ENCODE data around the gene DFFB.
"Not testable (repeated sequence)": the region's sequence is repeated elsewhere in the genome, so short reads cannot be mapped to it uniquely, and the experiment has no call there.

The DFFB gene, protein sequence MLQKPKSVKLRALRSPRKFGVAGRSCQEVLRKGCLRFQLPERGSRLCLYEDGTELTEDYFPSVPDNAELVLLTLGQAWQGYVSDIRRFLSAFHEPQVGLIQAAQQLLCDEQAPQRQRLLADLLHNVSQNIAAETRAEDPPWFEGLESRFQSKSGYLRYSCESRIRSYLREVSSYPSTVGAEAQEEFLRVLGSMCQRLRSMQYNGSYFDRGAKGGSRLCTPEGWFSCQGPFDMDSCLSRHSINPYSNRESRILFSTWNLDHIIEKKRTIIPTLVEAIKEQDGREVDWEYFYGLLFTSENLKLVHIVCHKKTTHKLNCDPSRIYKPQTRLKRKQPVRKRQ

DNA sequence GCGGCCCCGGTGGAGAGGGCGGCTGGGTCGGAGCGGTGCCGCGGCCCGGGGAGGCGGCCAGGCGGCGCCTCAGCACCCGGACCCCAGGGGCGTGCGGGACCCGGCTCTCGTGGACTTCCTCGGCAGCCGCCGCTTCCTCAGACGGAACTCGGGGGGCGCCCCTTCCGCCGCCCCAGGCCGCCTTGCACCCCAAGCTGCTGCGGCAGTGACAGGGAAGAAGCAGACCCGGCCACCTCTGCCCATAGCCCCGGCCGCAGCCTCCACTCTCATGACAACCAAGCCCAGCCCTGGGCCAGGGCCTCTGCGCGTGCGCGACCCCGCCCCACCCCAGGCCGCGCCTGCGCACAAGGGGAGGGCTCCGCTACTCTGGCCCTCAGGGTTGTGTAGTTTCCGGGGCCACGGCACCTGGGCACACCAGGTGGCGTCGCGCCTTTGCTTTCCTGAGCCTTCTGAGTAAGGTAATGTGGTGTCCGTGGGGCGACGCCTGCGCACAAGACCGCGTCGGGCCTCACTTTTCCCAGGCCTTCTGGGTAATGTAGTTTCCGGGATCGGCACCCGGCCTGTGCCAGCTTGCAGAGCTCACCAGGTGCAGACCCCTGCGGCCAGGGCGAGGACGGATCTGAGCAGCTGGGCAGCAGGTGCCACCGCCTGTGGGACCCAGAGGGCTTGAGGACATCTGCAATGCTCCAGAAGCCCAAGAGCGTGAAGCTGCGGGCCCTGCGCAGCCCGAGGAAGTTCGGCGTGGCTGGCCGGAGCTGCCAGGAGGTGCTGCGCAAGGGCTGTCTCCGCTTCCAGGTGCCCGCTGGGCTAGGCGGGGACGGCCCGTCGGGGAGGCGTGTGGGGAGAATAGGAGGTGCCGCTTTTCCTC, at the start of gene DFFB, which contains the start of gene CEP104:
TSS of gene DFFB (plus strand) at position 554 of the 868 bp plus-strand sequence. CDS start at position 682, 128 bp downstream.
TSS of gene CEP104 (minus strand) at position 289 of the 868 bp plus-strand sequence. CDS start 4,804 bp downstream, outside the sequence.
- DNase-seq, result peak; percentile 96

DNA sequence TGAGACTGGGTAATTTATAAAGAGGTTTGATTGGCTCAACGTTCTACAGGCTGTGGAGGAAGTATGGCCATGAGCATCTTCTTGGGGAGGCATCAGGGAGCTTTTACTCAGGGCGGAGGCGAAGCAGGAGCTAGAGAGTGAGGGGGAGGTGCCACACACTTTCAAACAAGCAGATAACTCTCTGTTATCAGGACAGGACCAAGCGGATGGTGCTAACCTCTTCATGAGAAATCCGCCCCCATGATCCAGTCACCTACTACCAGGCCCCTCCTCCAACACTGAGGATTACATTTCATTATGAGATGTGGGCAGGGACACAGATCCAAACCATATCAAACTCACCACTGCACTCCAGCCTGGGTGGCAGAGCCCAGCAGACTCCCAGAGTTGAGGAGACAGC, 49.5 kb upstream of the DFFB start:
- DNase-seq, result no peak

DNA sequence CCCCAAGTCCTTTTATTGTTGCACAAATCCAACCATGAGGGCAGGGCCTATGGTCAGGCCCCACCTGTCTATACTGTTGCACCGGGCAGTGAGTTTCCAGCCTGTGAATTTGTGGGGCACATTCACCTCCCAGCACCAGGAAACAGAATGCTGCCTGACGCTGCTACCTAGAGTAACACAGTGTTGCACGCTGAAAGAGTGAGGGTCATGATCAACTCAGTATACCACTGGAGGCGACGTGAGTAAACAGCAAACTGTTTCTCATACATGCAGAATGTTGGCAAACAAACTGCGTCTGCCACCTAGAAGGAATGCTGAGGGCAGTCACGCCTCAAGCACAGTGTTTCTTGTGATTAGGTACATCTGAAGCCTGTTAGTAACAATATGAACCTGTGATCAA, 47.6 kb upstream of the DFFB start:
- DNase-seq, result no peak

DNA sequence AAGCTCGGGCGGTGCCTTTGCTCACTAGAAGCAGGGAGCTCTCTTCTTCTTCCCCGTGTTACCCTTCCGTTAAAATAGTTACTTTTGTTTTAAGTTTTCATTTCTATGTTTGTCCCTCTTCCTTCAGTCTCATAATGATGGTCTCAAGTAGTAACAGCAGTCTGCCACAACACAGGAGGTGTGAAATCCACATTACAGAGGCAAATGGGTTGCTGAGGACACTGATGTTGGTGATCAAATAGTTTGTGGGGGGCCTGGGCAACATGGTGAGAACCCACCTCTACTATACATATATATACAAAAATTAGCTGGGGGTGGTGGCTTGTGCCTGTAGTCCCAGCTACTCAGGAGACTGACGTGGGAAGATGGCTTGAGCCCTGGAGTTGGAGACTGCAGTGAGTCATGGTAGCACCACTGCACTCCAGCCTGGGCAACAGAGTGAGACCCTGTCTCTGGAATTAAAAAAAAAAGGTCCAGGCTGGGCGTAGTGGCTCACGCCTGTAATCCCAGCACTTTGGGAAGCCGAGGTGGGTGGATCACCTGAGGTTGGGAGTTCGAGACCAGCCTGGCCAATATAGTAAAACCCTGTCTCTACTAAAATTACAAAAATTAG, 47.0 kb upstream of the DFFB start:
- not testable (repeated sequence) for DNase-seq

DNA sequence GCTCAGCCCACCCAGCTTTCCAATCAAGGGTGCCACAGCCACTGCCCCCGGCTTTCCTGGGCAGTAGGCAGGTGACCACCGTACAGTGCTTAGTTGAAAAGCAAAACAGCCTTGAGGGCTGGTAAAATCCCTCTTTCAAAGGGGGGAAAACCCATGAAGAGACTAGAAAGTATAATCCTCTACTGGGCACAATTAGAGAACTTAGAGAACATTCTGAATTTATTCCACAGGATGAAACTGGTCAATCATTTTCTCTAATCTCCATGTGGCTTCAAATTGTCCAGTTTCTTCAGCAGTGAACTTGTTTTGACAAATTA, 45.7 kb upstream of the DFFB start:
- DNase-seq, result no peak

DNA sequence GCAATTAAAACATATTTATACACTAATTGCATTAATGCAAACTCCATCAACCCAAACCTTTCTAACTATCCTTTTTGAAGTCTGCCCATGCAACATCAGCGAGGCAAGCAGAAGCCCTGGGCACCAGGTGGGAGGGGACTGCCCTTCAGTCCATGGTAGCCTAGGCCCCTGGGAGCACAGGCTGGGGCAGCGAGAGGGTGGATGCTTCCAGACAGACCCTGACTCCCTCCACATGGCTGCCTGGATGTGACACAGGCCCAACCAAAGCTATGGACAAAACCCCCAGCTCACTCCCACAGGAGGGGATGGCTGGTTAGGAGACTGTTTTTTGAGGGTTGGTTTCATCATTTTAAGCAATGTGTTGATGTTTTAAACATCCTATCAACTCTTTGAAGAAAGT, 43.2 kb upstream of the DFFB start:
- DNase-seq, result no peak

DNA sequence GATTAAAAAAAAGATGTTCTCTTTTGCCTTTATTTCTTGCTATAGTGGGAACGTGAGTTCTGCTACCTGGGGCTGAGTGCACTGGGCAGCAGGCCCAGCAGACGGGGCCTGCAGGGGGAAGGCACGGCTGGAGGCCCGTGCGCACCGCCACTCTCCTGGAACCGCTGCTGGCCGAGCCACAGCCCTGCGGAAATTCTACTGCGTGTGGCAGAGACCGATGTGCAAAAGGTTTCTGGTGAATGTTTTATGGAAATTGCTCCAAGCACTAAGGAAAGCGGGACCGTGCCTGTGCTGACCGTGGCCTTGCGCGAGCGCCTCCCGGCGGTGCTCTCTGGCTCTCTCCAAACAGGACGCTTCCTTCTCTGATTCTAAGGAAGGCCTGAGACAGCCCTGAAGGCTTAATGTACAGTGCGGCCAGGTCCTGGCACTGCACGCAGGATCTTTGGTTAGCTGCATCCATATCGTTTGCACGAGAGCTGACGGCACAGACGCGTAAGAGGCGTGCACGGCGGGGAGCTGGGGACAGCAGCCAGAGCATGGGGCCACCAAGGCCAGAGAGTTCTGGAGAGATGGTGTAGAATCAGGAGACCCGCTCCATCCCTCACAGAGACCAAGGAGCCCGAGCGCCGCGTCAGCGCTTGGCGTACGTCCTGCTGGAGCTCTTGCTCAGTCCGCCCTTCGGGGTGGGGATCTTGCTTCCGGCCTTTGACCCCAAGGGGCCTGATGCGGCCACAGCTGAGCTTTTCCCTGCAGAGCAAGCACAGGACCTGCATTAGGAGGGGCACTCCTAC, 42.3 kb upstream of the DFFB start:
- no peak for DNase-seq

DNA sequence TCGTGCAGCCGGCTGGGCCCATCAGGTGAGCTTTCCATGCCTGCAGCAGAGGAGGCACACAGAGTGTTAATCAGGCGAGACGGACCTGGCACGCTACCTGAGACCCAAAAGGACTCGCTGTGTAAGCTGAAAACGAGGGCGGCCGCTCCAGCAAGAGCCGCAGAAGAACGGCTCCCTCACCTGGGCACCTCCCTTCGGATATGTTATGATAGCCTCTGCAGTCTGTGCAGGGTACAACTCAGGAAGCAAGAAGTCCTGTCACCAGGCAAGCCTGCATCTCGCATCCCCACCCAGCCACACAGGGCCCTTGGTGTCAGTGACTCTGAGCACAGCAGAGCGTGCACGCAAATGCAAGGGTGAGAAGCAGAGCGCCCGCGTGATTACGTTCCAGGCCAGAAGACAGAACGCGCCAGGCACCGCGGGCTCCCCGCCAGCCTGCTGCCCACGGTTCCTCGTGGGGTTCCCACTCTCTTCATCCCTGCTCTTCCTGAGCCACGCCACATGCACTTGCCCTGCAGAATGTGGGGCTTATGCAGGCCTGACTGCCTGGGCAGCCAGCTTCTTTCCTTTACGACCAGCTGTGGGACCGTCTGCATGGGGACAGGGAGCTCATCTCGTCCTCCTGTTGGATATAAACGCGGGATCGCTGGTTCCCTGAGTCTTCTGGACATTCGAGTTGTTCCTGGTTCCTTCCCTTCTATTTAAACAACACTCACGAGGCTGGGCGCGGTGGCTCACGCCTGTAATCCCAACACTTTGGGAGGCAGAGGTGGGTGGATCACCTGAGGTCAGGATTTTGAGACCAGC, 40.7 kb upstream of the DFFB start:
- DNase-seq, result no peak

DNA sequence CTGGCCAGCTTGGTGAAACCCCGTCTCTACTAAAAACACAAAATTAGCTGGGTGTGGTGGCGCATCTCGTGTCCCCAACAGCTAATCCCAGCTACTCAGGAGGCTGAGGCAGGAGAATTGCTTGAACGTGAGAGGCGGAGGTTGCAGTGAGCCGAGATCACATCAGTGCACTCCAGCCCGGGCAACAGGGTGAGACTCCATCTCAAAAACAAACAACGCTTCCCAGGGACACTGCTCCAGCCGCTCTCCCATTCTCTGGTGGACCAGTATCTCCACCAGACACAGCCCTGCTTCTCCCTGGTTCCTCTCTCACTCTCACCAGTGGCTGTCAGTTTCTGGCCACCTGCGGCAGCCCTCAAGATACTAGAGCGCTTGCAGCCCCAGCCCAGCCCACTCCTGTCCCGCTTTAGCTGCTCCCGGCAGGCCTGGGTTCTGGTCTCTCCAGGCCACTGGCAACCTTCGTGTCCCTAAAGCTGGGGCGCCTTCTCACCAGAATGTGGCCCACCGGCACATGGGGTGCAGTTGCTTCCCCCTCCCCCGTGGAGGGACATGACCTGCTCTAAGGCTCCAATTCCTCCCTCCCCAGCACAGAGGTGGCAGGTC, 40.0 kb upstream of the DFFB start:
- no peak for DNase-seq

DNA sequence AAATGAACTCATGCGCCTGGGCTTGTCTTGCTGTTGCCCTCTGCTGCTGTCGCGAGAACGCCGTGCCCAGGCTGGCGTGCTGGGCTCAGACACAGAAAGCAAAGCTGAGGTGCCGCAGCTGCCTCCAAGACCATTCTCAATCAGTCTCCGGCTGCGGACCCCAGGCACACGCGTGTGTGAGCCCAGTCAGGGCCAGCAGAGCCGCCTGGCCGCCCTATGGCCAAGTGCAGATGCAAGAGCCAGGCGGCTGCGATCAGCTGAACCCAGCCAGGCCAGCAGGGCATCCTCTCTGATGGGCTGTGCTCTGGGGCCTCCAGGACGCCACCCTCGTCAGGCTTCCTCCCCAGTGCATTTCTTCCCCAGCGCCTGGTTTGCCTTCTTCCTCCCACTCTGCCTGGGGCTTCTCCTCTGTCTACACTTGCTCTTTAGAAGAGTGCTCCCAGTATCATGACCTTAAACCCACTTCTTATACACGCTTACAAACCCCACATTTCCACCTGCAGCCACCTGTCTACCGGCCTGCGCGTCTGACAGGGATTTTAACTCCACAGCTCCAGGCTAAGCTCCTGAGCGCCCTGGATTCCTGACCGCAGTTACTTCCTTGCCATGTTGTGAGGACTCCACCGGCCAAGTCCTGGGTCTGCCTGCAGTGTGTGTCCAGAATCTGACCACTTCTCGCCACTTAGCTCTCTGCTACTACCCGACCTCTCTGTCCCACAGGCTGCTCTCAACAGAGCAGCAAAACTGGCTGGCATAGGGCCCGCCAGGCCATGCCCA, 39.3 kb upstream of the DFFB start:
- no peak for DNase-seq

DNA sequence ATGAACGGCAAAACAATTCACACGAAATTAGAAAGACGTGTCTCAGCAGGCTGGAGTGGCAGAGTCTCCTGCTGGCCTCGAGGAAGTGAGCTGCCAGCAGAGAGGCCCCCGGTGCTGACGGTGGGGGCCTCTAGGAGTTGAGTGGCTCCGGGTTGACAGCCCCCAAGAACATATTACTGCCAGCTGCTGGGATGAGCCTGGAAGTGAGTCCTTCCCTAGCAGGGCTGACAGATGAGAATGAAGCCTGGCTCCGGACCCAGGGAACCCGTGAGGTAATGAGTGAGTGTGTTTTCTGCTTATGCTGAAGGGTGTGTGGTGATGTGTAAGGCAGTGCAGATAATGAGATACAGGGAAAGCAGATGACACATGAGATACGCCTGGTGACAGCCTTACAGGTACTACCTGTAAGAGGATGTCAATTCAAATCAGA, 37.5 kb upstream of the DFFB start:
- no peak for DNase-seq

DNA sequence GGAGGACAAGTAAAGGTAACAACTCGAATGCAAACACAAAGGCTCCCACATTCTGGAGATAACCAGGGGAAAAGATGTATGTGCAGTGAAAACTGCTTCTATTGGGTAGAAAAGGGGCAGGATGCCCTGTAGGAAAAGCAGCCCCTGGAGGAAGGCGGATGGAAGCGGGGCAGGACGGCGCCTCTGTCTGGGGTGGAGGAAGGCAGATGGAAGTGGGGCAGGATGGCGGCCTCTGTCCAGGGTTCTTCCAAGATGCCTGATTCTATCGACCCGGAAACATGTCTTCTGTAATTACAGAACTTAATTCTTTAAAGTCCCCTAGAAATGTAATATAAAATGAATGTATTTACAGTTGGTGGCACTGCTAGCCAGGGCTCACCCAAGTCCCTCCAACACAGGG, 37.0 kb upstream of the DFFB start:
- no peak for DNase-seq

DNA sequence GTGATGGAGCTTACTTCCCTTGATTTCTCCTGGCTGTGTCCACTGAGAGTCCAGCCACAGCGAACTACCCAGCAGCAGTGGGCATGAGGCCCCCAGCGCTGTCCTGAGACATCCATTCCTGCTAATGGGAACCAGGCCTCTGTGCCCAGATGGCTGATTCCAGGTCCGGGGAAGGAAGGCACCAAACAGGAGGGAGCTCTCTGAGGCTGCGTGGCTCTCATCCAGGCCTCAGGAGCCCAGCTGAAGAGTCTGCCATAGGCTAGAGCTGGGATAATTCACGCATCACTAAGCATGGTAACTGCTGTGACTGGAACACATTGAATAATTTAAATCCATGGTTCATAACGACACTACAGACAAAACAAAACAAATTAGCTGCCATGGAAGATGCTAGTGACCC, 36.3 kb upstream of the DFFB start:
- DNase-seq, result no peak

DNA sequence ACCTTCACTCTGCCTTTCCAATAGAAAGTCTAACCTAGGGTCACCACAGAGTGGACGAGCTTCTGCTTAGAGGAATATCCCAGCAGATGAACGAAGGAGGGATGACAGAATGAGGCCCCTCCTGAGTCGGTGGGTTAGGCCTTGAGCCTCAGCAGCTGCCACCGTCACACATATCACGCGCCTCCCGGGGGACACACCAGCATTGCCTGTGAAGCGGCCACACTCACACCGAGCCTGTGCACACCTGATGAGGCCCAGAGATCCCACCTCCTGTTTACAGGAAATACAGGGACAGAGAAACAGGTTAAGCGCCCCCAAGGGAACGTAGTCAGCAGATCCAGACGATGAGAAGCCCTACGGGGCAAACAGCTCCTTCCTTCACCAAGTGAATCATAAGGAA, 35.8 kb upstream of the DFFB start:
- DNase-seq, result no peak

DNA sequence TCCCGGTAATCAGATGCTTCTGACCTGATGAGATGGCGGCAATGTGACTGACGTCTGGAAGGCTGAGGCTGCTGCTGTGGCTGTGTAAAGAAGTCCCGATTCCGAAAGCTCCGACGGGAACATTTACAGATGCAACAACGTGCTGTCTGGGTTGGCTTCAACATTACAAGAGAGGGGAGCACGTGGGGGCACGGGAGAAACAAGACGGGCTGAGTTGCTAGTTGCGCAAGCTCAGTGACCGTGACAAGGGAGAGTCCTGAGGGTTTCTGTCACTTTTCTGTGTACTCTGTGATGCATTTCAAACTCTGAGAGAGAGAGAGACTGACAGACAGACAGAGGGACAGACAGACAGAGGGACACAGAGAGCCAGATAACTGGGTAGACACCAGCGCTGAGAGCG, 35.4 kb upstream of the DFFB start:
- no peak for DNase-seq

DNA sequence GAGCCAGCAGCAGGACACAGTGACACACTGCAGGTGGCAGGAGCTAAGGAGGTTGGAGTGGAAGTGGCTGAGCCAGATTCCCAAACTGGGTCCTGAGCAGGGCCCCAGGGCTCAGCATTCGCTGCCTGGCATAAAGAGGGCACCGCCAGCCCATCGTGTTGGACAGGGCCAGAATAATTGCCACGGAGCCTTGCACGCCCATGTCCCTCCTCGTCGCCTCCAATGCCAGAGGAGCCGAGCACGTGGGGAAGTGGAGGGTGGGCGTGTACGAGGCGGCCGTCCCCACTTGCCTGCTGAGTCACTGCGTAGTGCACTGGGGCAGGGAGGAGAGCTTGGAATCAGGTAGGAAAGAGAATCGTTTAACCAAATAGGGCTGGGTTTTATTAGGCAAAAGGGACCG, 34.9 kb upstream of the DFFB start:
- no peak for DNase-seq

DNA sequence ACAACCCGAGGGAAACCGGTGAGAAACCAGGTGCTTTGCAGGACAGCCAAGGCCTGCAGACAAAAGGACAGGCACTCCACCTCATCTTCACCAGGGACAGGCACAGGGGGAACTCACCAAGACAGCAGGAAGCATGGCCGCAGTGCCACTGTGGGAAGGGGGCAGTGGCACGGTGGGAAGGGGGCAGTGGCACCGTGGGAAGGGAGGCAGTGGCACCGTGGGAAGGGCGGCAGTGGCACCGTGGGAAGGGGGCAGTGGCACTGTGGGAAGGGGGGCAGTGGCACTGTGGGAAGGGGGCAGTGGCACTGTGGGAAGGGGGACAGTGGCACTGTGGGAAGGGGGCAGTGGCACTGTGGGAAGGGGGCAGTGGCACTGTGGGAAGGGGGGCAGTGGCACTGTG, 32.6 kb upstream of the DFFB start:
- DNase-seq, result no peak

DNA sequence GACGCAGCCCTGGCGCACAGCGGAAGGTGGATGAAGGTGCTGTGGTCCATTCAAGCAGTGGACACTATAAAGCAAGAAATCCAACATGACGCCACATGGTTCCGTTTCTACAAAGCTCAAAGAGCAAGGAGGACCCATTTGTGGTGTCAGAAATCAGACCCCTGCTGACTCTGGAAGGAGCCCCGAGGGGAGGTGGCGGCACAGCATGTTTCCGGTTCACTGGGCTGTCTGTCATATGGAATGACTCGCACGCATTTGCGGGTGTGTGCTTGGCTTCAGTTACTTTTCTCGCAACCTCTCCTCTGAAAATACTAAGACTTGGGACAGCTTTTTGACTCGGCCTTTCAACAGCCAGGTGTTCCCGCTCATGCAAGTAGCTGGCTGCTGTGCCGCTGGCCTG, 31.9 kb upstream of the DFFB start:
- no peak for DNase-seq

DNA sequence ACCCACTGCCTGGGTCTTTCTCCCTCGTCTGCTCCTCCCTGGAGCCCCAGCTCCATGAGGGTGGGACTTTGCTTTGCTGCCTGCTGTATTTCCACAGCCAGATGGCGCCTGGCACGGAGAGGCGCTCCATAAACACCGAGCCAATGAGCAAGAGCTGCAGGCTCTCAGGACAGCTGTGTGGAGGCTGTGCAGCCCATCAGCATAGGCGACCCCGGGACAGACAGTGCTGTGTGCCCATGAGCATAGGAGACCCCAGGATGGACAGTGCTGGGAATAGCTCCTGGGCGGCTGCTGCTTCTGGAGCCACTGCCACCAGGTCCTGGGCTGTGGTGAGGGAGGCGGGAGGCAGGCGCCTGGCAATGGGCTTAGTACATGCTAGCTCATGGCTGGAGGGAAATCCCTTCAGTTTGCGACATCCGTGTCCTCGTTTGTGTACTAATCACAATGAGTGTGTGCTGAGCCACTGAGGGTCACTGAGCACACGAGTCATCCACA, 29.4 kb upstream of the DFFB start:
- DNase-seq, result no peak

DNA sequence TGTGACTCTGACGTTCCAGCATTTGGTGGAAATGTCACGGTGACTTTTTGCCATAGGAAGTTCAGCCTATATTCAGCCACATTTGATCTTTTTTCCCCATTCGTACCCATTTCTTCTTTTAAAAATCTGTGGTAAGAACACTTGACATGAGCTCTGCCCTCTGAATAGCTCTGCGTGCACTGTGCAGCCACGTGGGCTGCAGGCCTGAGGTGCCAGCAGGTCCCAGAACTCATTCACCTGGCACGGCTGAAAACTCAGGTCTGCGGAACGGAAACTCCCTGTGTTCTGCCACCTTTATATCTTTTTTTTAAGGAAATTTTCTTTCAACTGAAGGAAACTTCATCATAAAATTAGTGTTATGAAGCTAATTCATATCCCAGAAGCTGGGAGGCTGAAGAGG, 28.9 kb upstream of the DFFB start:
- DNase-seq, result no peak

DNA sequence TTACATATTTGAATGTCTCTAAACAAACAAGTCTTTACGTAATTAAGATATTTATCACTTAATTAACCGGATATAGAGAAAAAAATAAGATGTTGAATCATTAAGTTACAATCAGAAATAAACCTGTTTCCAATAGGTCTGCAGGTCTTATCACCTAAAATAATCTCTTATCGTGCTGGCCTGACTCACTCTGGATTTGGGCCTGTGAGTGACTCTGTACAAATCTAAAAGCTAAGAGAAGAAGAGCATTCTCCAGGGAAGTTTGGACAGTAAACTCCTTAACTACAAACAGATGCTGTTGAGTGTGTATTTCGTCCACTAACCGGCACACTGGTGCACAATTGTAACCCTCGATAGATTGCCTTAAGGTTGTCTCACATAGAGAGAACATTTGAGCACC, 25.6 kb upstream of the DFFB start:
- no peak for DNase-seq
